Activated CD4-positive, alpha-beta T cell treated with anti-CD3 and anti-CD28 coated beads, Interleukin-2, amount 50 U/mL, for 48 hours (primary cell): ENCODE data around the gene GP1BA.
"Not testable (repeated sequence)": the region's sequence is repeated elsewhere in the genome, so short reads cannot be mapped to it uniquely, and the experiment has no call there.

Experiments
- DNase-seq, 2 experiments: peaks; one replicate each; pipeline ENCODE4 v3.0.0-alpha.2; 2020

The GP1BA gene

GRCh38 chr17:4901648-4902344 is 30.3 kb upstream of the GP1BA start:
- no peak for DNase-seq

GRCh38 chr17:4902540-4902939 is 29.5 kb upstream of the GP1BA start:
- DNase-seq = no peak

GRCh38 chr17:4903051-4903818 is 28.8 kb upstream of the GP1BA start, which contains the start of gene CHRNE:
Gene CHRNE, minus strand, starts transcription at chr17:4903098. Its CDS starts 35 bp downstream, at chr17:4903063.
- DNase-seq = peak; percentile 81 to 86

- not testable (repeated sequence) for DNase-seq
Measured at GRCh38 chr17:4906642-4907041, 25.4 kb upstream of the GP1BA start.

- no peak for DNase-seq
Measured at GRCh38 chr17:4908301-4908700, 23.8 kb upstream of the GP1BA start.

GRCh38 chr17:4908711-4909496 is 23.2 kb upstream of the GP1BA start:
- peak; percentile 77 to 81 for DNase-seq

GRCh38 chr17:4913994-4914393 is 18.1 kb upstream of the GP1BA start:
- no peak for DNase-seq

- not testable (repeated sequence) for DNase-seq
Measured at GRCh38 chr17:4914551-4914950, 17.5 kb upstream of the GP1BA start.

GRCh38 chr17:4919511-4920047 is 12.5 kb upstream of the GP1BA start:
- no peak for DNase-seq

- DNase-seq = no peak
Measured at GRCh38 chr17:4920351-4921048, 11.6 kb upstream of the GP1BA start.

GRCh38 chr17:4921320-4921719 is 10.8 kb upstream of the GP1BA start:
- DNase-seq = no peak

- peak in 1 of 2 experiments; percentile 22 for DNase-seq
Measured at GRCh38 chr17:4926577-4927335, 5.3 kb upstream of the GP1BA start.

GRCh38 chr17:4928881-4929280 is 3.2 kb upstream of the GP1BA start:
- no peak for DNase-seq

GRCh38 chr17:4932756-4933155 is 679 bp downstream of the GP1BA start:
- DNase-seq = no peak

GRCh38 chr17:4933646-4934045 is 1.6 kb downstream of the GP1BA start:
- DNase-seq = no peak

- peak in 1 of 2 experiments; percentile 29 for DNase-seq
Measured at GRCh38 chr17:4934173-4934979, 2.3 kb downstream of the GP1BA start.

GRCh38 chr17:4935650-4936049 is 3.6 kb downstream of the GP1BA start:
- DNase-seq = no peak

- DNase-seq = no peak
Measured at GRCh38 chr17:4936436-4936835, 4.4 kb downstream of the GP1BA start.

- DNase-seq = no peak
Measured at GRCh38 chr17:4937553-4937952, 5.5 kb downstream of the GP1BA start.

GRCh38 chr17:4938069-4938491 is 6.0 kb downstream of the GP1BA start:
- DNase-seq = no peak
